ENCODE results near the gene SLC12A4.
"Not testable (repeated sequence)": the region's sequence is repeated elsewhere in the genome, so short reads cannot be mapped to it uniquely, and the experiment has no call there.

Gene SLC12A4

GRCh38 chr16:68005786-68006286 is 37.4 kb upstream of the SLC12A4 start:
- peak overlapping the region; percentile 65 for H2AFZ ChIP-seq
- no peaks in the 10 kb centered on the region for H3K27me3 ChIP-seq (ENCODE audit: control insufficient read depth, insufficient read depth, low read length)
- H3K4me2 ChIP-seq (ENCODE audit: low read length), result no peak overlapping the region
- H3K4me3 ChIP-seq (ENCODE audit: low read depth, low read length), result no peak overlapping the region
- no peaks in the 10 kb centered on the region for H3K79me2 ChIP-seq
- peak overlapping the region; percentile 12 for H3K27ac ChIP-seq
- H3K9me3 ChIP-seq (ENCODE audit: control insufficient read depth, low read length), result no peaks in the 10 kb centered on the region
- no peaks in the 10 kb centered on the region for H3K4me1 ChIP-seq
- no peak for TF ChIP-seq CTCF (IDR thresholded peaks at IDR 0.05)
- H3K9ac ChIP-seq, result no peak overlapping the region
- no peaks in the 10 kb centered on the region for H3K36me3 ChIP-seq (ENCODE audit: control insufficient read depth, insufficient read depth, low read length)

- no peaks in the 10 kb centered on the region for H3K4me1 ChIP-seq
- H3K27ac ChIP-seq, result no peak overlapping the region
- H3K79me2 ChIP-seq, result no peaks in the 10 kb centered on the region
- no peak overlapping the region for H3K9ac ChIP-seq
- H3K9me3 ChIP-seq (ENCODE audit: control insufficient read depth, low read length), result no peaks in the 10 kb centered on the region
- no peak overlapping the region for H2AFZ ChIP-seq
- TF ChIP-seq CTCF (IDR thresholded peaks at IDR 0.05), result no peak
- no peaks in the 10 kb centered on the region for H3K27me3 ChIP-seq (ENCODE audit: control insufficient read depth, insufficient read depth, low read length)
- H3K4me2 ChIP-seq (ENCODE audit: low read length), result no peak overlapping the region
- H3K36me3 ChIP-seq (ENCODE audit: control insufficient read depth, insufficient read depth, low read length), result no peaks in the 10 kb centered on the region
- no peak overlapping the region for H3K4me3 ChIP-seq (ENCODE audit: low read depth, low read length)
Measured at GRCh38 chr16:68005211-68005610, 36.8 kb upstream of the SLC12A4 start.

DNA sequence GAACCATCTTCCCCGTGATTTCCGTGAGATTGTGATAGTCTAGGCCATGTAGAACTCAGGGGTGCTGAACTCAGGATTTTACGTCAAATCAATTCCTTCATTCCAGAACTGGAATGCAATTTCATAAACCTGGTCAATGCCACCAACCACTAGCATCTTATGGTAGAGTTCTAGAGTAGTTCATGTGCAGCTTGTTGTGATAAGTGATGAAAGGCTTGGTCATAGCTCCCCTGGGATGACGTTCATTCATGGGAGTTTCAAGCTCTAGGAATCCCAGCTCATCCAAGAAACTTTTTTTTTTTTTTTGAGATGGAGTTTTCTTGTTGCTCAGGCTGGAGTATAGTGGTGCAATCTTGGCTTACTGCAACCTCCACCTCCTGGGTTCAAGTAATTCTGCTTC is 34.6 kb upstream of the SLC12A4 start:
- Histone ChIP-seq H3K27me3 (ENCODE audit: control insufficient read depth, insufficient read depth, low read length) (no peaks in the 10 kb centered on the region), H3K36me3 (ENCODE audit: control insufficient read depth, insufficient read depth, low read length) (no peaks in the 10 kb centered on the region), H2AFZ (no peak overlapping the region), H3K9me3 (ENCODE audit: control insufficient read depth, low read length) (no peaks in the 10 kb centered on the region), H3K4me2 (ENCODE audit: low read length) (no peak overlapping the region), H3K4me3 (ENCODE audit: low read depth, low read length) (no peak overlapping the region), H3K9ac (no peak overlapping the region), H3K79me2 (no peaks in the 10 kb centered on the region), H3K27ac (no peak overlapping the region), H3K4me1 (no peaks in the 10 kb centered on the region)
- no peak for TF ChIP-seq CTCF (IDR thresholded peaks at IDR 0.05)

GRCh38 chr16:68000450-68000849 is 32.0 kb upstream of the SLC12A4 start:
- no peak overlapping the region for H3K4me2 ChIP-seq (ENCODE audit: low read length)
- TF ChIP-seq CTCF (IDR thresholded peaks at IDR 0.05), result no peak
- H3K9me3 ChIP-seq (ENCODE audit: control insufficient read depth, low read length), result no peaks in the 10 kb centered on the region
- H3K27me3 ChIP-seq (ENCODE audit: control insufficient read depth, insufficient read depth, low read length), result no peaks in the 10 kb centered on the region
- no peak overlapping the region for H3K4me3 ChIP-seq (ENCODE audit: low read depth, low read length)
- H3K9ac ChIP-seq, result no peak overlapping the region
- H3K79me2 ChIP-seq, result no peaks in the 10 kb centered on the region
- H2AFZ ChIP-seq, result no peak overlapping the region
- H3K36me3 ChIP-seq (ENCODE audit: control insufficient read depth, insufficient read depth, low read length), result no peaks in the 10 kb centered on the region
- H3K27ac ChIP-seq, result no peak overlapping the region
- no peaks in the 10 kb centered on the region for H3K4me1 ChIP-seq

GRCh38 chr16:67999985-68000384 is 31.5 kb upstream of the SLC12A4 start:
- H3K27me3 ChIP-seq (ENCODE audit: control insufficient read depth, insufficient read depth, low read length), result no peaks in the 10 kb centered on the region
- H3K4me2 ChIP-seq (ENCODE audit: low read length), result no peak overlapping the region
- no peak overlapping the region for H2AFZ ChIP-seq
- no peaks in the 10 kb centered on the region for H3K36me3 ChIP-seq (ENCODE audit: control insufficient read depth, insufficient read depth, low read length)
- no peak overlapping the region for H3K27ac ChIP-seq
- H3K9ac ChIP-seq, result no peak overlapping the region
- H3K9me3 ChIP-seq (ENCODE audit: control insufficient read depth, low read length), result no peaks in the 10 kb centered on the region
- TF ChIP-seq CTCF (IDR thresholded peaks at IDR 0.05), result no peak
- H3K4me3 ChIP-seq (ENCODE audit: low read depth, low read length), result no peak overlapping the region
- no peaks in the 10 kb centered on the region for H3K79me2 ChIP-seq
- H3K4me1 ChIP-seq, result no peaks in the 10 kb centered on the region

DNA sequence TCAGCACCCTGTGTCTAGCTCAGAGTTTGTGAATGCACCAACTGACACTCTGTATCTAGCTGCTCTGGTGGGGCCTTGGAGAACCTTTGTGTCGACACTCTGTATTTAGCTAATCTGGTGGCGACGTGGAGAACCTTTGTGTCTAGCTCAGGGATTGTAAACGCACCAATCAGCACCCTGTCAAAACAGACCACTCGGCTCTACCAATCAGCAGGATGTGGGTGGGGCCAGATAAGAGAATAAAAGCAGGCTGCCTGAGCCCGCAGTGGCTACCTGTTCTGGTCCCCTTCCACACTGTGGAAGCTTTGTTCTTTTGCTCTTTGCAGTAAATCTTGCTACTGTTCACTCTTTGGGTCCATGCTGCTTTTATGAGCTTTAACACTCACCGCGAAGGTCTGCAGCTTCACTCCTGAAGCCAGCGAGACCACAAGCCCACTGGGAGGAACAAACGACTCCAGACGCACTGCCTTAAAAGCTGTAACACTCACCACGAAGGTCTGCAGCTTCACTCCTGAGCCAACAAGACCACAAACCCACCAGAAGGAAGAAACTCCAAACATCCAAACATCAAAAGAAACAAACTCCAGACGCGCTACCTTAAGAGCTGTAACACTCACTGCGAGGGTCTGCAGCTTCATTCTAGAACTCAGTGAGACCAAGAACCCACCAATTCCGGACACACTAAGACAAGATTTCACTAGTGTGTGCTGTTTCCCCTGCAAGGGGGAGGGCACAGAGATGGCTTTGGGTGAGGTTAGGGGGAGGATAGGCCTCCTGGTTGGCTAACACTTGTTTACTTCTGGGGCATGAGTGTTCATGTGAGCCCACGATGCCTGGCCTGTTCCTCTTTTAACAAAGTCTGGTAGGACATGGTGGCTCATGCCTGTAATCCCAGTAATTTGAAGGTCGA is 30.6 kb upstream of the SLC12A4 start, which contains the start of gene DPEP2:
TSS of gene DPEP2 (minus strand) at position 706 of the 910 bp plus-strand sequence. CDS start 6,272 bp downstream, outside the sequence.
- H3K27ac ChIP-seq, result peak within 1 kb of the TSS; percentile 15
- H3K4me2 ChIP-seq (ENCODE audit: low read length); H3K27me3 ChIP-seq (ENCODE audit: control insufficient read depth, insufficient read depth, low read length); H2AFZ ChIP-seq; H3K79me2 ChIP-seq; H3K9me3 ChIP-seq (ENCODE audit: control insufficient read depth, low read length); H3K4me1 ChIP-seq; H3K9ac ChIP-seq; H3K4me3 ChIP-seq (ENCODE audit: low read depth, low read length); H3K36me3 ChIP-seq (ENCODE audit: control insufficient read depth, insufficient read depth, low read length): not testable (repeated sequence)
